ENCODE measurements around the gene RGPD8. TPM values are rescaled to one million over a fixed set of nuclear protein-coding genes. Genes with fewer than 3 reads are reported as not detected.

Gene RGPD8
- total and polyA plus RNA-seq, 2 donors (not counting 1 experiment from before 2014, with no cell fraction given) = 1.5 to 28.1 TPM

DNA sequence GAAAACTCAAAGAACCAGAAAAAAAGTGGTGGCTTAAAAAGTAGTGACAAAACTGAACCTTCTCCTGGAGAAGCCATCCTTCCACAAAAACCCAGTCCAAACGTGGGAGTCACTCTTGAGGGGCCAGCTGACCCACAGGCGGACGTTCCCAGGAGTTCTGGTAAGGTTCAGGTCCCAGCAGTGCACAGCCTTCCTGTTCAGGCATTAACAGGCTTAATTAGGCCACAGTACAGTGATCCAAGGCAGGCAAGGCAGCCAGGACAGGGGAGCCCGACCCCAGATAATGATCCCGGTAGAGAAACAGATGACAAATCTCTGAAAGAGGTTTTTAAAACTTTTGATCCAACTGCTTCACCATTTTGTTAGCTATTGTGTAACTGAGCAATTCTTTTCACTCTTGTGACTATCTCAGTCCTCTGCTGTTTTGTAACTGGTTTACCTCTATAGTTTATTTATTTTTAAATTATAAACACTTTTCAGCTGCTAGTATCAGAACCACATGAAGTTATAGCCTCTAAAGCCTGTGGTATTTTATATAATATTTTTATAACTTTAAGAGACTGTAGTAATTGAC is 101.2 kb downstream of the RGPD8 start:
- ATAC-seq (ENCODE audit: low read depth) (no peak), DNase-seq (no peak)
- no peak overlapping the region for H3K27ac Mint-ChIP-seq
- Histone ChIP-seq H3K27ac (ENCODE audit: low read length in 2 of 2) (no peak overlapping the region), H3K4me2 (replicated peaks; ENCODE audit: low read depth, low read length, poor library complexity, severe bottlenecking) (no peak overlapping the region), H3K79me2 (ENCODE audit: control insufficient read depth, insufficient read depth, low read length) (no peaks in the 10 kb centered on the region), H3K27me3 (replicated peaks in 1 of 4; ENCODE audit: control extremely low read depth in 1 of 4, control insufficient read depth in 3 of 4, insufficient read depth in 4 of 4, low read length in 3 of 4) (no peaks in the 10 kb centered on the region), H3K4me3 (ENCODE audit: control extremely low read depth in 1 of 5, extremely low read depth in 1 of 5, insufficient read depth in 1 of 5, low read depth in 2 of 5, low read length in 4 of 5) (no peak overlapping the region), H3K4me1 (ENCODE audit: control insufficient read depth in 2 of 2, insufficient read depth in 2 of 2, low read length in 2 of 2) (no peaks in the 10 kb centered on the region), H2AFZ (ENCODE audit: insufficient read depth, low read depth, low read length, poor library complexity, severe bottlenecking) (no peak overlapping the region), H4K20me1 (ENCODE audit: control insufficient read depth, insufficient read depth, low read length, poor library complexity, severe bottlenecking) (no peaks in the 10 kb centered on the region), H3K9ac (ENCODE audit: low read length) (no peak overlapping the region), H3K9me3 (ENCODE audit: control extremely low read depth in 1 of 3, control insufficient read depth in 2 of 3, insufficient read depth in 1 of 3, low read length in 2 of 3) (no peaks in the 10 kb centered on the region), H3K36me3 (replicated peaks in 1 of 2; ENCODE audit: control extremely low read depth in 1 of 2, control insufficient read depth in 1 of 2, extremely low read depth in 1 of 2, insufficient read depth in 2 of 2, low read length in 1 of 2) (peaks cover 2 to 8% of the 10 kb centered on the region in 2 experiments)
- no peaks in the 10 kb centered on the region for H3K4me1 Mint-ChIP-seq
- intact Hi-C loops (cut with micrococcal nuclease) = no loop called here
- no peaks in the 10 kb centered on the region for H3K27me3 Mint-ChIP-seq
- no peak for TF ChIP-seq EZH2 (IDR thresholded peaks at IDR 0.05; ENCODE audit: borderline replicate concordance, insufficient read depth, low read depth, low read length, poor library complexity, severe bottlenecking)
- TF ChIP-seq, protein P1, sequence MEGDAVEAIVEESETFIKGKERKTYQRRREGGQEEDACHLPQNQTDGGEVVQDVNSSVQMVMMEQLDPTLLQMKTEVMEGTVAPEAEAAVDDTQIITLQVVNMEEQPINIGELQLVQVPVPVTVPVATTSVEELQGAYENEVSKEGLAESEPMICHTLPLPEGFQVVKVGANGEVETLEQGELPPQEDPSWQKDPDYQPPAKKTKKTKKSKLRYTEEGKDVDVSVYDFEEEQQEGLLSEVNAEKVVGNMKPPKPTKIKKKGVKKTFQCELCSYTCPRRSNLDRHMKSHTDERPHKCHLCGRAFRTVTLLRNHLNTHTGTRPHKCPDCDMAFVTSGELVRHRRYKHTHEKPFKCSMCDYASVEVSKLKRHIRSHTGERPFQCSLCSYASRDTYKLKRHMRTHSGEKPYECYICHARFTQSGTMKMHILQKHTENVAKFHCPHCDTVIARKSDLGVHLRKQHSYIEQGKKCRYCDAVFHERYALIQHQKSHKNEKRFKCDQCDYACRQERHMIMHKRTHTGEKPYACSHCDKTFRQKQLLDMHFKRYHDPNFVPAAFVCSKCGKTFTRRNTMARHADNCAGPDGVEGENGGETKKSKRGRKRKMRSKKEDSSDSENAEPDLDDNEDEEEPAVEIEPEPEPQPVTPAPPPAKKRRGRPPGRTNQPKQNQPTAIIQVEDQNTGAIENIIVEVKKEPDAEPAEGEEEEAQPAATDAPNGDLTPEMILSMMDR (IDR thresholded peaks at IDR 0.05) = no peak
- H3K4me3 Mint-ChIP-seq = no peak overlapping the region
- ChIA-PET CTCF (no interaction called here), POLR2A (no interaction called here)
- WGBS (ENCODE audit: insufficient coverage) = 94% methylated on average over 3 of the region's 5 CpGs
- H3K9me3 Mint-ChIP-seq (ENCODE audit: insufficient read depth) = no peaks in the 10 kb centered on the region

GRCh38 chr2:112322919-112323318 is 110.5 kb downstream of the RGPD8 start:
- ChIA-PET CTCF (no interaction called here), POLR2A (no interaction called here)
- Histone ChIP-seq H3K36me3 (replicated peaks in 1 of 2; ENCODE audit: control extremely low read depth in 1 of 2, control insufficient read depth in 1 of 2, extremely low read depth in 1 of 2, insufficient read depth in 2 of 2, low read length in 1 of 2) (peaks cover 6 to 8% of the 10 kb centered on the region in 2 experiments), H3K27me3 (replicated peaks in 1 of 4; ENCODE audit: control extremely low read depth in 1 of 4, control insufficient read depth in 3 of 4, insufficient read depth in 4 of 4, low read length in 3 of 4) (no peaks in the 10 kb centered on the region), H3K27ac (ENCODE audit: low read length in 2 of 2) (no peak overlapping the region), H3K79me2 (ENCODE audit: control insufficient read depth, insufficient read depth, low read length) (no peaks in the 10 kb centered on the region), H3K4me2 (replicated peaks; ENCODE audit: low read depth, low read length, poor library complexity, severe bottlenecking) (no peak overlapping the region), H3K4me1 (ENCODE audit: control insufficient read depth in 2 of 2, insufficient read depth in 2 of 2, low read length in 2 of 2) (no peaks in the 10 kb centered on the region), H3K9ac (ENCODE audit: low read length) (no peak overlapping the region), H2AFZ (ENCODE audit: insufficient read depth, low read depth, low read length, poor library complexity, severe bottlenecking) (no peak overlapping the region), H4K20me1 (ENCODE audit: control insufficient read depth, insufficient read depth, low read length, poor library complexity, severe bottlenecking) (no peaks in the 10 kb centered on the region), H3K4me3 (ENCODE audit: control extremely low read depth in 1 of 5, extremely low read depth in 1 of 5, insufficient read depth in 1 of 5, low read depth in 2 of 5, low read length in 4 of 5) (no peak overlapping the region), H3K9me3 (ENCODE audit: control extremely low read depth in 1 of 3, control insufficient read depth in 2 of 3, insufficient read depth in 1 of 3, low read length in 2 of 3) (no peaks in the 10 kb centered on the region)
- H3K4me3 Mint-ChIP-seq = no peak overlapping the region
- no peak for TF ChIP-seq EZH2 (IDR thresholded peaks at IDR 0.05; ENCODE audit: borderline replicate concordance, insufficient read depth, low read depth, low read length, poor library complexity, severe bottlenecking)
- TF ChIP-seq, protein P1 (IDR thresholded peaks at IDR 0.05) = no peak
- no peaks in the 10 kb centered on the region for H3K27me3 Mint-ChIP-seq
- H3K27ac Mint-ChIP-seq = no peak overlapping the region
- WGBS (ENCODE audit: insufficient coverage) = 100% methylated on average over 1 of the region's 3 CpGs
- DNase-seq (no peak), ATAC-seq (ENCODE audit: low read depth) (no peak)
- H3K9me3 Mint-ChIP-seq (ENCODE audit: insufficient read depth) = no peaks in the 10 kb centered on the region
- no peaks in the 10 kb centered on the region for H3K4me1 Mint-ChIP-seq
- intact Hi-C loops (cut with micrococcal nuclease) = no loop called here
